Measurements from ENCODE around the gene WDTC1. TPM values are rescaled to one million over a fixed set of nuclear protein-coding genes. Genes with fewer than 3 reads are reported as not detected.

WDTC1 gene
- total RNA-seq, 4 donors from 2014 or later, result 36.0 to 62.5 (median 44.2) TPM

GRCh38 chr1:27350663-27351540 lies 116.5 kb downstream of the WDTC1 start:
- intact Hi-C loops (cut with DNase I; ENCODE audit: low total_unique reads), result no loop called here
- H3K27ac ChIP-seq, result peak overlapping the region in 2 of 4 donors; percentile 12 to 30
- TF ChIP-seq POLR2AphosphoS5 (IDR thresholded peaks at IDR 0.05), result no peak
- no peak for TF ChIP-seq POLR2A (IDR thresholded peaks at IDR 0.05)
- no peak for TF ChIP-seq EP300 (IDR thresholded peaks at IDR 0.05; ENCODE audit: low read depth)
- TF ChIP-seq, protein P1, sequence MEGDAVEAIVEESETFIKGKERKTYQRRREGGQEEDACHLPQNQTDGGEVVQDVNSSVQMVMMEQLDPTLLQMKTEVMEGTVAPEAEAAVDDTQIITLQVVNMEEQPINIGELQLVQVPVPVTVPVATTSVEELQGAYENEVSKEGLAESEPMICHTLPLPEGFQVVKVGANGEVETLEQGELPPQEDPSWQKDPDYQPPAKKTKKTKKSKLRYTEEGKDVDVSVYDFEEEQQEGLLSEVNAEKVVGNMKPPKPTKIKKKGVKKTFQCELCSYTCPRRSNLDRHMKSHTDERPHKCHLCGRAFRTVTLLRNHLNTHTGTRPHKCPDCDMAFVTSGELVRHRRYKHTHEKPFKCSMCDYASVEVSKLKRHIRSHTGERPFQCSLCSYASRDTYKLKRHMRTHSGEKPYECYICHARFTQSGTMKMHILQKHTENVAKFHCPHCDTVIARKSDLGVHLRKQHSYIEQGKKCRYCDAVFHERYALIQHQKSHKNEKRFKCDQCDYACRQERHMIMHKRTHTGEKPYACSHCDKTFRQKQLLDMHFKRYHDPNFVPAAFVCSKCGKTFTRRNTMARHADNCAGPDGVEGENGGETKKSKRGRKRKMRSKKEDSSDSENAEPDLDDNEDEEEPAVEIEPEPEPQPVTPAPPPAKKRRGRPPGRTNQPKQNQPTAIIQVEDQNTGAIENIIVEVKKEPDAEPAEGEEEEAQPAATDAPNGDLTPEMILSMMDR (IDR thresholded peaks at IDR 0.05), result no peak
- no peaks in the 10 kb centered on the region for H3K9me3 ChIP-seq
- DNase-seq, result peak; percentile 45
- H3K27me3 ChIP-seq, result no peaks in the 10 kb centered on the region
- in situ Hi-C loops (cut with MboI; ENCODE audit: low pct_ligation_motif_present in 1 of 4, low pct_unique_long_range_greater_than_20kb in 1 of 4, low sequenced_read_pairs in 3 of 4), result no loop called here
- no peaks in the 10 kb centered on the region for H3K36me3 ChIP-seq
- WGBS, 2 donors (ENCODE audit: low coverage in 1 of 2), result 48 to 66% methylated on average over 12 to 59 of the region's 62 CpGs
- H3K4me3 ChIP-seq, result peak overlapping the region in 1 of 4 donors; percentile 16
- H3K4me1 ChIP-seq, result peaks cover 15 to 30% (median 26%) of the 10 kb centered on the region in 4 donors

GRCh38 chr1:27351541-27352107 lies 117.2 kb downstream of the WDTC1 start:
- H3K36me3 ChIP-seq, result no peaks in the 10 kb centered on the region
- no peaks in the 10 kb centered on the region for H3K9me3 ChIP-seq
- peak overlapping the region in 1 of 4 donors; percentile 16 for H3K4me3 ChIP-seq
- peaks cover 15 to 34% (median 29%) of the 10 kb centered on the region in 4 donors for H3K4me1 ChIP-seq
- in situ Hi-C loops (cut with MboI; ENCODE audit: low pct_ligation_motif_present in 1 of 4, low pct_unique_long_range_greater_than_20kb in 1 of 4, low sequenced_read_pairs in 3 of 4), result no loop called here
- TF ChIP-seq EP300 (IDR thresholded peaks at IDR 0.05; ENCODE audit: low read depth), result no peak
- TF ChIP-seq POLR2AphosphoS5 (IDR thresholded peaks at IDR 0.05), result no peak
- TF ChIP-seq, protein P1 (IDR thresholded peaks at IDR 0.05), result no peak
- no peak for TF ChIP-seq POLR2A (IDR thresholded peaks at IDR 0.05)
- H3K27me3 ChIP-seq, result no peaks in the 10 kb centered on the region
- peak overlapping the region in 2 of 4 donors; percentile 12 to 30 for H3K27ac ChIP-seq
- no peak for DNase-seq
- 56% methylated on average over 7 of the region's 8 CpGs; no CpG with 5 or more reads in 1 of the 2 donors for WGBS, 2 donors (ENCODE audit: low coverage in 1 of 2)
- intact Hi-C loops (cut with DNase I; ENCODE audit: low total_unique reads), result no loop called here

GRCh38 chr1:27353166-27353565 lies 118.7 kb downstream of the WDTC1 start:
- no peak overlapping the region for H3K27ac ChIP-seq
- TF ChIP-seq, protein P1 (IDR thresholded peaks at IDR 0.05), result no peak
- TF ChIP-seq EP300 (IDR thresholded peaks at IDR 0.05; ENCODE audit: low read depth), result no peak
- TF ChIP-seq POLR2AphosphoS5 (IDR thresholded peaks at IDR 0.05), result no peak
- no peak for TF ChIP-seq POLR2A (IDR thresholded peaks at IDR 0.05)
- DNase-seq, result no peak
- H3K4me1 ChIP-seq, result peaks cover 23 to 46% (median 43%) of the 10 kb centered on the region in 4 donors
- intact Hi-C loops (cut with DNase I; ENCODE audit: low total_unique reads) (no loop called here), in situ Hi-C loops (cut with MboI; ENCODE audit: low pct_ligation_motif_present in 1 of 4, low pct_unique_long_range_greater_than_20kb in 1 of 4, low sequenced_read_pairs in 3 of 4) (no loop called here)
- WGBS, 2 donors (ENCODE audit: low coverage in 1 of 2), result 93% methylated on average over 10 of the region's 13 CpGs; no CpG with 5 or more reads in 1 of the 2 donors
- H3K9me3 ChIP-seq, result no peaks in the 10 kb centered on the region
- no peak overlapping the region for H3K4me3 ChIP-seq
- no peaks in the 10 kb centered on the region for H3K27me3 ChIP-seq
- no peaks in the 10 kb centered on the region for H3K36me3 ChIP-seq

DNA sequence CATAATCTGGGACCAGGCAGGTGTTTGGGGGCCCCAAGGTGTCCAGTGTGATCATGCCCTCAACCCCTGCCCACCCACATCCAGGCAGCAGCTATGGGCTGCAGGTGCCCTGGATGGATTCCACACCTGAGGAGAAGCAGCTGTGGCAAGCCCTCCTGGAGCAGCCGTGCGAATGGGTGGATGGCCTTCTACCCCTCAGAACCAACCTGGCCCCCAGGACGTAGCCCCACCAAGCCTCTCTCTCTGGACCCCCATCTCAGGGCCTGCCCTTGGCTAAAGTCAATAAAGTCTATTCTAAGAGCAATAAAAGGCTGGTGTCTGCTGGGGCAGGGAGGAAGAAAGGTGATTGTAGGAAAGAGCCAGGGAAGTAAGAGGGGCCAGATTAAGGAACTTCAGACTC lies 119.2 kb downstream of the WDTC1 start:
- intact Hi-C loops (cut with DNase I; ENCODE audit: low total_unique reads), result no loop called here

More for the DNA sequence above, 119.2 kb downstream of the WDTC1 start:
- TF ChIP-seq, protein P1 (IDR thresholded peaks at IDR 0.05), result no peak
- TF ChIP-seq EP300 (IDR thresholded peaks at IDR 0.05; ENCODE audit: low read depth) (no peak), POLR2A (IDR thresholded peaks at IDR 0.05) (no peak), POLR2AphosphoS5 (IDR thresholded peaks at IDR 0.05) (no peak)
- H3K4me3 ChIP-seq, result no peak overlapping the region
- no peaks in the 10 kb centered on the region for H3K9me3 ChIP-seq
- no peak for DNase-seq
- WGBS, 2 donors (ENCODE audit: low coverage in 1 of 2), result 80% methylated on average over 3 of the region's 3 CpGs; no CpG with 5 or more reads in 1 of the 2 donors
- in situ Hi-C loops (cut with MboI; ENCODE audit: low pct_ligation_motif_present in 1 of 4, low pct_unique_long_range_greater_than_20kb in 1 of 4, low sequenced_read_pairs in 3 of 4), result no loop called here
- H3K4me1 ChIP-seq, result peaks cover 23 to 46% (median 43%) of the 10 kb centered on the region in 4 donors
- no peaks in the 10 kb centered on the region for H3K36me3 ChIP-seq
- no peaks in the 10 kb centered on the region for H3K27me3 ChIP-seq
- no peak overlapping the region for H3K27ac ChIP-seq
